Measurements from ENCODE around the gene TRPM2. TPM values are rescaled to one million over a fixed set of nuclear protein-coding genes. Genes with fewer than 3 reads are reported as not detected.

The TRPM2 gene
- total and polyA plus RNA-seq, 2 of the 13 experiments (the other 11 are each of a cell fraction or from before 2014, with no cell fraction given), result 0.07 to 0.20 TPM

DNA sequence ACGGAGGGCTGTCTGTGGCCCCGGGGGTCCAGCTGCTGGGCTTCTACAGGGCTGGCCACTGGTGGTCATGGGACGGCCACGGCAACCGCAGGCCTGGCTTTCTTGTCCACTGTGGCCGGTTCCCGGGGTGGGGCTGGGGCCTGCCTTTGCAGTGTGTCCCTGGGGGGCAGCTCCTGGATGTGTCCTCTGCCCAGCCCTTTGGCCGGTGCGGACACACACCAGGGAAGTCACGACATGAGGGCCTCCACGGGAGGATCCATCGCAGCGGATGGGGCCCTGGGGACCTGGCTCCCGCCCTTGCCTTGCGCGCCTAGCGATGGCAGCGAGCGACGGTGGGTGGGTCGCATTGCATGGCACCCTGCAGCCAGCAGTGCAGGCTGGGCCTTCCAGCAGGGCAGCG lies 35.5 kb upstream of the TRPM2 start:
- TF ChIP-seq RBFOX2 (IDR thresholded peaks at IDR 0.05; ENCODE audit: low read depth, low read length), result 0 out of 2 replicates have a peak, but pooled peaks have one; percentile 9
- TF ChIP-seq SSRP1 (CRISPR knock-in tag; IDR thresholded peaks at IDR 0.05), result no peak
- H3K4me3 ChIP-seq (replicated peaks in 1 of 3; ENCODE audit: insufficient read depth in 1 of 3, low read depth in 2 of 3, low read length in 3 of 3), result no peak overlapping the region
- CTCF ChIA-PET (ENCODE audit: low intra/inter-chr PET ratio, low total read pairs), result no interaction called here
- H3K9ac ChIP-seq (ENCODE audit: insufficient read depth, low read depth, low read length), result no peak overlapping the region
- no peaks in the 10 kb centered on the region for H3K79me2 ChIP-seq (ENCODE audit: insufficient read depth, low read length)
- H3K9me3 ChIP-seq (ENCODE audit: low read length), result no peaks in the 10 kb centered on the region
- in situ Hi-C loops (cut with HindIII; ENCODE audit: extremely low pct_ligation_motif_present, low pct_unique_long_range_greater_than_20kb) (no loop called here), intact Hi-C loops (cut with micrococcal nuclease; ENCODE audit: unreplicated experiment) (no loop called here)
- no peak overlapping the region for H2AFZ ChIP-seq (ENCODE audit: low read length)
- no CpG with 5 or more reads among the region's 22 CpGs for WGBS (ENCODE audit: low lambda C conversion rate)
- H3K4me1 ChIP-seq (ENCODE audit: insufficient read depth, low read length), result no peaks in the 10 kb centered on the region
- peaks cover 28 to 48% of the 10 kb centered on the region in 2 experiments; a peak in 4 of 5 replicates for H3K36me3 ChIP-seq (replicated peaks in 1 of 2; ENCODE audit: control insufficient read depth in 1 of 2, insufficient read depth in 2 of 2, low read length in 2 of 2)
- ATAC-seq, result no peak
- DNase-seq (ENCODE audit: low spot score), result no peak
- no peaks in the 10 kb centered on the region for H4K20me1 ChIP-seq (ENCODE audit: insufficient read depth, low read length)
- H3K27ac ChIP-seq (ENCODE audit: extremely low read length, insufficient read depth, low read length), result no peak overlapping the region
- POLR2A ChIA-PET, result no interaction called here
- H3K27me3 ChIP-seq (ENCODE audit: control insufficient read depth in 1 of 2, insufficient read depth in 2 of 2, low read length in 2 of 2), result no peaks in the 10 kb centered on the region
- BruUV-seq (replicated peaks), result no TSS peak
- FAIRE-seq, result no peak
- no peak overlapping the region for H3K4me2 ChIP-seq (ENCODE audit: low read depth, low read length)

DNA sequence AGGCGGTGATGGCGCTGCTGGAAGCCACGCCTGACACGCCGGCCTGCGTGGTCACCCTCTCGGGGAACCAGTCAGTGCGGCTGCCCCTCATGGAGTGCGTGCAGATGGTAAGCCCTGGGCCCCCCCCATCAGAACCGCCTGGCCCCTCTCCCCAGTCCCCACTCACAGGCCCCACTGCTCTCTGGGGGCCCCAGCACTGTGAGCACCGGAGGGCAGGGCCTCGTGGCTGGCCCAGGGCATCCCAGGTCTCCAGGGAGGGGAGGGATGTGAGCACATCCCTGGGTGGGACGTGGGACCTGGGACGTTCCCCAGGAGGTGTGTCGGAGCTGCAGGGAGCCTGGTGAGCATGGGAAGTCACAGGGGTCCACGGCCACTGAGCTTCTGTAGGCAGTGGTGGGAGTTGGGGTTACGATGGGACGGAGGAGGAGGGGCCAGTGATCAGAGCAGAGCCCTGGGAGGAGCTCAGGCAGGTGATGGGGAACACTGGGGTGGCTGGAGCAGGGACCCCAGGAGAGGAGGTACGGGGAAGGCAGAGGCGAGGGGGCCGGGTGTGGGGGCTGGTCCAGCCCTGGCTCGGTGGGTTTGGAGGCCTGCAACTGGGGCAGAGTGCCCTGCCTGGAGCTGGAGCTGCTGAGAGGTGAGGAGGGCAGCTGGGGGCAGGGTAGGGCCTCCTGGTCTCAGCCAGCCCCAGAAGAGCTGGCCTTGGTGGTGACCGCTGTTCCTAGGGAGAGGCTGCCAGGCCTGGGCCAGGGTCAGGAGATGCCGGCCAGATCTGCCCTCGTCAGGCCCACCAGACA lies 34.7 kb upstream of the TRPM2 start:
- no peak overlapping the region for H3K9ac ChIP-seq (ENCODE audit: insufficient read depth, low read depth, low read length)
- CTCF ChIA-PET (ENCODE audit: low intra/inter-chr PET ratio, low total read pairs), result no interaction called here
- TF ChIP-seq RBFOX2 (IDR thresholded peaks at IDR 0.05; ENCODE audit: low read depth, low read length), result peak; percentile 13; the same call in 1 of the 2 replicates
- TF ChIP-seq, protein P1, sequence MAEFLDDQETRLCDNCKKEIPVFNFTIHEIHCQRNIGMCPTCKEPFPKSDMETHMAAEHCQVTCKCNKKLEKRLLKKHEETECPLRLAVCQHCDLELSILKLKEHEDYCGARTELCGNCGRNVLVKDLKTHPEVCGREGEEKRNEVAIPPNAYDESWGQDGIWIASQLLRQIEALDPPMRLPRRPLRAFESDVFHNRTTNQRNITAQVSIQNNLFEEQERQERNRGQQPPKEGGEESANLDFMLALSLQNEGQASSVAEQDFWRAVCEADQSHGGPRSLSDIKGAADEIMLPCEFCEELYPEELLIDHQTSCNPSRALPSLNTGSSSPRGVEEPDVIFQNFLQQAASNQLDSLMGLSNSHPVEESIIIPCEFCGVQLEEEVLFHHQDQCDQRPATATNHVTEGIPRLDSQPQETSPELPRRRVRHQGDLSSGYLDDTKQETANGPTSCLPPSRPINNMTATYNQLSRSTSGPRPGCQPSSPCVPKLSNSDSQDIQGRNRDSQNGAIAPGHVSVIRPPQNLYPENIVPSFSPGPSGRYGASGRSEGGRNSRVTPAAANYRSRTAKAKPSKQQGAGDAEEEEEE (CRISPR knock-in tag; IDR thresholded peaks at IDR 0.05; ENCODE audit: borderline replicate concordance), result no peak
- no peak overlapping the region for H3K27ac ChIP-seq (ENCODE audit: extremely low read length, insufficient read depth, low read length)
- no peaks in the 10 kb centered on the region for H3K27me3 ChIP-seq (ENCODE audit: control insufficient read depth in 1 of 2, insufficient read depth in 2 of 2, low read length in 2 of 2)
- in situ Hi-C loops (cut with HindIII; ENCODE audit: extremely low pct_ligation_motif_present, low pct_unique_long_range_greater_than_20kb) (no loop called here), intact Hi-C loops (cut with micrococcal nuclease; ENCODE audit: unreplicated experiment) (no loop called here)
- H2AFZ ChIP-seq (ENCODE audit: low read length), result no peak overlapping the region
- FAIRE-seq (no peak), DNase-seq (ENCODE audit: low spot score) (no peak), ATAC-seq (no peak)
- POLR2A ChIA-PET, result no interaction called here
- H3K4me3 ChIP-seq (replicated peaks in 1 of 3; ENCODE audit: insufficient read depth in 1 of 3, low read depth in 2 of 3, low read length in 3 of 3), result no peak overlapping the region
- peaks cover 25 to 49% of the 10 kb centered on the region in 2 experiments; a peak in 4 of 5 replicates for H3K36me3 ChIP-seq (replicated peaks in 1 of 2; ENCODE audit: control insufficient read depth in 1 of 2, insufficient read depth in 2 of 2, low read length in 2 of 2)
- H3K4me1 ChIP-seq (ENCODE audit: insufficient read depth, low read length), result no peaks in the 10 kb centered on the region
- no peaks in the 10 kb centered on the region for H4K20me1 ChIP-seq (ENCODE audit: insufficient read depth, low read length)
- WGBS (ENCODE audit: low lambda C conversion rate), result 93% methylated on average over 7 of the region's 25 CpGs
- H3K9me3 ChIP-seq (ENCODE audit: low read length), result no peaks in the 10 kb centered on the region
- H3K79me2 ChIP-seq (ENCODE audit: insufficient read depth, low read length), result no peaks in the 10 kb centered on the region
- no peak overlapping the region for H3K4me2 ChIP-seq (ENCODE audit: low read depth, low read length)
- no TSS peak for BruUV-seq (replicated peaks)

Data from HepG2 (cell line).